Transverse colon (tissue), 4 donors: ENCODE results near the gene TMEM108. TPM values are rescaled to one million over a fixed set of nuclear protein-coding genes. Genes with fewer than 3 reads are reported as not detected.

ENCODE experiments used
- DNase-seq: peaks from one replicate; pipeline ENCODE4 v3.0.0-alpha.2; 2019
- H3K27ac ChIP-seq, 4 donors: fragments of 200-600 bp; sonication (generic); 2 replicates each; pipeline ENCODE4 v1.5.1; 2016 to 2018; ENCODE audit warnings: inconsistent platforms in 4 of 4
- H3K27me3 ChIP-seq: fragments of 200-600 bp; sonication (generic); 2 replicates; pipeline ENCODE4 v1.5.1; 2017; ENCODE audit warnings: inconsistent platforms
- H3K36me3 ChIP-seq, 4 donors: fragments of 200-600 bp; sonication (generic); 2 replicates each; pipeline ENCODE4 v1.5.1; 2017 to 2019; ENCODE audit warnings: inconsistent platforms in 4 of 4
- H3K4me1 ChIP-seq, 4 donors: fragments of 200-600 bp; sonication (generic); 2 replicates each; pipeline ENCODE4 v1.5.1; 2017 to 2020; ENCODE audit warnings: inconsistent platforms in 4 of 4
- H3K4me3 ChIP-seq, 4 donors: fragments of 200-600 bp; sonication (generic); 1 replicate in 1 of 4; 2 replicates in 3 of 4; pipeline versions ENCODE4 v1.5.1 to v1.6.1; 2017 to 2019; ENCODE audit warnings: inconsistent platforms in 4 of 4
- H3K9me3 ChIP-seq, 2 donors: fragments of 200-600 bp; sonication (generic); 2 replicates each; pipeline ENCODE4 v1.5.1; 2017 to 2019; ENCODE audit warnings: inconsistent platforms in 2 of 2
- CTCF ChIP-seq, 5 experiments: fragments of 200-600 bp in 3 of 5; fragments of 450-650 bp in 2 of 5; sonication (generic) in 3 of 5; IDR thresholded peaks; 1 replicate in 2 of 5; 2 replicates in 3 of 5; pipeline ENCODE4 v1.5.1; 2016 to 2017; ENCODE audit warnings: antibody characterized with exemption in 5 of 5, inconsistent platforms in 3 of 5, mild to moderate bottlenecking in 2 of 5, moderate library complexity in 1 of 5
- EP300 ChIP-seq: sonication (generic); formaldehyde crosslinking; IDR thresholded peaks from one replicate; pipeline ENCODE4 v1.6.1; 2017; ENCODE audit warnings: antibody characterized with exemption, low read depth
- POLR2A ChIP-seq: fragments of 450-650 bp; IDR thresholded peaks from one replicate; pipeline ENCODE4 v1.6.1; 2016; ENCODE audit warnings: antibody characterized with exemption, mild to moderate bottlenecking, moderate library complexity
- POLR2AphosphoS5 ChIP-seq, 3 donors: sonication (generic); formaldehyde crosslinking; IDR thresholded peaks; one replicate each; pipeline ENCODE4 v1.6.1; 2016; ENCODE audit warnings: antibody characterized with exemption in 3 of 3
- WGBS, 2 donors: methylation state at CpG; one replicate each; pipeline ENCODE4 v1.1.5; 2018; ENCODE audit warnings: low coverage in 1 of 2; 5-methylcytosine and 5-hydroxymethylcytosine counted together
- in situ Hi-C, 4 donors: fragments of 200-750 bp; cut with MboI; loops; one replicate each; pipeline versions ENCODE4 v1.15.0 to v1.15.1; 2017; ENCODE audit warnings: low sequenced_read_pairs in 3 of 4, low pct_ligation_motif_present in 1 of 4, low pct_unique_long_range_greater_than_20kb in 1 of 4
- intact Hi-C: fragments of 100-400 bp; cut with DNase I; formaldehyde crosslinking; loops from one replicate; pipeline ENCODE4 v1.15.1; 2023; ENCODE audit warnings: low total_unique reads
- total RNA-seq, 4 donors: library from RNA; depleted of rRNA; stranded (reverse); fragments of >200 nt; gene quantifications; one replicate each; pipeline ENCODE4 v1.1.0, GENCODE V29; 2016

The TMEM108 gene
- total RNA-seq, 4 donors from 2014 or later: 0.14 to 1.4 (median 0.80) TPM; not detected in 1

GRCh38 chr3:133361011-133361410 lies 322.8 kb downstream of the TMEM108 start:
- in situ Hi-C loops (no loop called here), intact Hi-C loops (no loop called here)
- H3K36me3 ChIP-seq: no peaks in the 10 kb centered on the region
- TF ChIP-seq CTCF (IDR thresholded peaks at IDR 0.05): no peak
- H3K4me3 ChIP-seq: no peak overlapping the region
- H3K9me3 ChIP-seq: no peaks in the 10 kb centered on the region
- WGBS, 2 donors: 84% methylated on average over 2 of the region's 2 CpGs; no CpG with 5 or more reads in 1 of the 2 donors
- no peaks in the 10 kb centered on the region for H3K4me1 ChIP-seq
- no peak for DNase-seq
- no peaks in the 10 kb centered on the region for H3K27me3 ChIP-seq
- no peak overlapping the region for H3K27ac ChIP-seq

GRCh38 chr3:133361435-133361834 lies 323.2 kb downstream of the TMEM108 start:
- TF ChIP-seq EP300 (no peak), POLR2AphosphoS5 (IDR thresholded peaks at IDR 0.05) (no peak), POLR2A (no peak), CTCF (IDR thresholded peaks at IDR 0.05) (no peak)
- in situ Hi-C loops (no loop called here), intact Hi-C loops (no loop called here)
- Histone ChIP-seq H3K9me3 (no peaks in the 10 kb centered on the region), H3K4me1 (no peaks in the 10 kb centered on the region), H3K27me3 (no peaks in the 10 kb centered on the region), H3K27ac (no peak overlapping the region), H3K36me3 (no peaks in the 10 kb centered on the region), H3K4me3 (no peak overlapping the region)
- DNase-seq: no peak
- 62 to 94% methylated on average over 2 to 4 of the region's 4 CpGs for WGBS, 2 donors

GRCh38 chr3:133362539-133362938 lies 324.3 kb downstream of the TMEM108 start:
- Histone ChIP-seq H3K4me3 (no peak overlapping the region), H3K36me3 (no peaks in the 10 kb centered on the region), H3K4me1 (no peaks in the 10 kb centered on the region), H3K27me3 (no peaks in the 10 kb centered on the region), H3K9me3 (no peaks in the 10 kb centered on the region), H3K27ac (no peak overlapping the region)
- DNase-seq: no peak
- in situ Hi-C loops: no loop called here
- intact Hi-C loops: no loop called here
- TF ChIP-seq POLR2A (no peak), CTCF (IDR thresholded peaks at IDR 0.05) (no peak), POLR2AphosphoS5 (IDR thresholded peaks at IDR 0.05) (no peak), EP300 (no peak)
- WGBS, 2 donors: 69 to 72% methylated on average over 4 of the region's 4 CpGs

- in situ Hi-C loops: no loop called here
- no peaks in the 10 kb centered on the region for H3K9me3 ChIP-seq
- no peak overlapping the region for H3K27ac ChIP-seq
- no peaks in the 10 kb centered on the region for H3K4me1 ChIP-seq
- no peak for DNase-seq
- no peaks in the 10 kb centered on the region for H3K27me3 ChIP-seq
- H3K4me3 ChIP-seq: no peak overlapping the region
- 60 to 98% methylated on average over 1 to 4 of the region's 4 CpGs for WGBS, 2 donors
- intact Hi-C loops: no loop called here
- TF ChIP-seq POLR2A: no peak
- TF ChIP-seq EP300: no peak
- TF ChIP-seq CTCF (IDR thresholded peaks at IDR 0.05): no peak
- no peak for TF ChIP-seq POLR2AphosphoS5 (IDR thresholded peaks at IDR 0.05)
- no peaks in the 10 kb centered on the region for H3K36me3 ChIP-seq
These were observed 326.5 kb downstream of the TMEM108 start for GRCh38 chr3:133364704-133365103.
